Cardiac septum (tissue), 1 donor: Measurements from ENCODE around the gene TXLNB. TPM values are rescaled to one million over a fixed set of nuclear protein-coding genes. Genes with fewer than 3 reads are reported as not detected.

Source experiments
- DNase-seq: peaks from one replicate; pipeline ENCODE4 v3.0.0-alpha.2; 2020; ENCODE audit warnings: low spot score
- intact Hi-C: fragments of 100-400 bp; cut with DNase I; formaldehyde crosslinking; loops from one replicate; pipeline ENCODE4 v1.14.0; 2022
- long read RNA-seq: library from polyadenylated mRNA; unstranded; transcript quantifications from one replicate; pipeline ENCODE4 v2.0.0, GENCODE V29; 2021
- total RNA-seq: library from RNA; stranded (reverse); fragmentation: NEBNext Ultra II Directional; extraction: Animal tissue kit (Norgen Biotek cat#: 25700); gene quantifications from one replicate; pipeline ENCODE4 v1.2.1, GENCODE V29; 2021
- donor health status: DM: no; HTN: no; CAD: no.

The TXLNB gene
- 135 TPM for total RNA-seq
- long read RNA-seq, full-length matches to known transcripts, result 42 of 163 reads
- long read RNA-seq, partial matches to known transcripts, result 115 of 163 reads
- long read RNA-seq, other reads (novel, unspliced or antisense), result 6 of 163 reads

- intact Hi-C loops, result loop anchor here (5.0 kb wide), 2 partner anchors 40 to 45 kb away; no protein-coding TSS in a partner anchor
- DNase-seq, result peak; percentile 84
Measured at GRCh38 chr6:139291813-139292619, at the start of gene TXLNB. Gene TXLNB (minus strand): TSS chr6:139291998. CDS start chr6:139288899, 3,099 bp downstream.

DNA sequence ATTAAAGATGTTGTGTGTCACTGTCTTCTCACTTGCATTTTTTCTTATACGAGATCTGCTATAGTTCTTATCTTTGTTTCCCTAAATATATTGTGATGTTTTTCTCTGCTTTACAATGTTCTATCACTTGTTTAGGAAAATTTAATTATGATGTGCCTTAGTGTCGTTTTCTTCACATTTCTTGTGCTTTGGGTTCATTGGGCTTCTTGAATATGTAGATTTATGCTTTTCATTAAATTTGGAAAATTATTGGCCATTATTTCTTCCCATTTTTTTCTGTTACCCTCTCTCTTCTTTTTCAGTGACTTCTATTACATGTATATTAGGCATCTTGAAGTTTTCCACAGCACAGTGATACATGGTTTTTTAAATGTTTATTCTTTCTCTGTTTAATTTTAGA, 49.3 kb upstream of the TXLNB start:
- DNase-seq, result no peak
- intact Hi-C loops, result no loop called here

GRCh38 chr6:139338795-139339194, 47.0 kb upstream of the TXLNB start:
- intact Hi-C loops, result loop anchor here (5.0 to 10.0 kb wide), 2 partner anchors 46 to 84 kb away; partner anchors contain the start of gene TXLNB
- DNase-seq, result no peak

- peak; percentile 83 for DNase-seq
- intact Hi-C loops, result loop anchor here (5.0 to 10.0 kb wide), 2 partner anchors 46 to 83 kb away; partner anchors contain the start of gene TXLNB
Measured at GRCh38 chr6:139337830-139338229, 46.0 kb upstream of the TXLNB start.

DNA sequence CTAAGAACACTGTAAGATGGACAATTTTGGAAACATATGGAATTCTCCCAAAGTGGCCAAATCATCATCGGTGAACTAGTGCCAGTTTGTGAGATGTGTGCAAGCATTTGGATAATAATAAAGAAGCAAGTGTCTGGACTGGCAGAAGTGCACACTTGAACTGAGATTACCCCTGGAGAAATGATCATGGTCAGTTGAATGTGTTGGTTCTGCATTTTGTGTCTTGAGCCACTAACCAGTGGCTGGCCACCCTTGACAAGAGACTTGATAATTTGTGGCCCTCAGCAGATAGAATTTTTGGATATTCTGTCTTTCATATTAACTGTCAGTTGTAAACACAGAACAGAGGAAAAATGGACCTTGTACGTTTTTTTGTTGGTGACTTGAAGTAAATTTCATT, 45.2 kb upstream of the TXLNB start:
- intact Hi-C loops, result loop anchor here (5.0 to 10.0 kb wide), 2 partner anchors 45 to 82 kb away; partner anchors contain the start of gene TXLNB
- no peak for DNase-seq

- DNase-seq, result no peak
- intact Hi-C loops, result loop anchor here (5.0 to 10.0 kb wide), 2 partner anchors 44 to 82 kb away; partner anchors contain the start of gene TXLNB
Measured at GRCh38 chr6:139336488-139336887, 44.7 kb upstream of the TXLNB start.

DNA sequence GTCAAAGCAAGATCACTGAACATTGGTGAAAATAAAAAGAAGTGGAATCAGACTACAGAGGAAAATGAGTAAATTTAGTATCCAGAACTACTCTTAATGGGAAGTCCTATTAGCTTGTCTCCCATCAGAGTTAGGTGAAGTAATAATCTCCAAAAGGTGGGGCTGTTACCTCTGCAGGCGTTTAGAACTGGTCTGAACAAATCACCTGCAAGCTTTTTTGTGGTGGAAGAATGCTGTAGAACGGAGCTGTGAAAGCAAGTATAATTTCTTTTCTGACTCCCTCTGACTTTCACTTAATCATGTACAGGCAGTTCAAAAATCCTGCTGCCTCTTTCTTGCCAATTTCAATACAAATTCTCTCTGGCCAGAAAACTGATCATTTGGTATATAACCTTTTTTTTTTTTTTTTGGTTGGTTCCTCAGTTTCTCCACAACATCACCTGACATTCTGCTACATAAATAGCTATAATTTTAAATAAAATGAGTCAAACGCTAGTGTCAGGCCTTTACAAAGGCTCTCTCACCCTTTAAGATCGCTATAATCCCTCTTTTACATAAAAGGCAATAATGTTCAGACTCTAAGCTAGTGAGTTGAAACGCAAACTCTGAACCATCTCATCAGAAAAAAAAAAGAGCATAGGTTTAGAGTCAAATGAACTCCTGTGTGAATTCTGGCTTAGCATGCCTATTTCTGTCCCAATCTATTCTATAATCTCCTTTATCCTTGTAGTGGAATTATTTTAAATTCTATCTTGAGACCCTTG, 43.8 kb upstream of the TXLNB start:
- intact Hi-C loops, result loop anchor here (5.0 to 10.0 kb wide), 2 partner anchors 43 to 81 kb away; partner anchors contain the start of gene TXLNB
- DNase-seq, result no peak

DNA sequence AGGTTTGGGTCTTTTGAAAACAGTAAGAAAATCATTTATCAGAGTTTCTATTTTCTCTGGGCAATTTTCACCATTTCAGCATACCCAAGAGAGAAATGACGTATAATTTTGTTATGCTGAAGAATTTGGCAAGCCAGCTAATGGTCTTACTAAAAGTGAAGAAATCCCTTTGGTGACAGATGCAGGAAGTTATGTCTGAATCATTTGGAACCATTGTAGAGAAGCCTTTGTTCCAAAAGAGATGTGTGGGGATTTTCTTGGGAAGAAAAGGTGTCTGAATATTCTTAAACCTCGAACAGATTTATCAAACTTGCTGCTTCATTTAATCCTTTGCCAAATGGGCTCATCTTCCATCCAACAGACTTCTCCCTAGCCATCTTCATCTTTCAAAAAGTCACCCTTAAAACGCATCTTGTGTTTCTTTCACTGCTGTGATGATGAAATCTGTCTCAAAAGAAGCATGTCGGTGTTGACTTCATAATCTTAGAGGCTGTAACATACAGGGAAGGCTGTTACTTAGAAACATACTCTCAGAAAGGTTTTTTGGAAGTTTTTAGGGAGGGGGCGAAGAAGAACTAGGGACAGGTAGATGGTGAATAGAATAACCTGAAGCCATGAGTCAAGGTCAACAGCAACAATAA, 43.1 kb upstream of the TXLNB start:
- no peak for DNase-seq

DNA sequence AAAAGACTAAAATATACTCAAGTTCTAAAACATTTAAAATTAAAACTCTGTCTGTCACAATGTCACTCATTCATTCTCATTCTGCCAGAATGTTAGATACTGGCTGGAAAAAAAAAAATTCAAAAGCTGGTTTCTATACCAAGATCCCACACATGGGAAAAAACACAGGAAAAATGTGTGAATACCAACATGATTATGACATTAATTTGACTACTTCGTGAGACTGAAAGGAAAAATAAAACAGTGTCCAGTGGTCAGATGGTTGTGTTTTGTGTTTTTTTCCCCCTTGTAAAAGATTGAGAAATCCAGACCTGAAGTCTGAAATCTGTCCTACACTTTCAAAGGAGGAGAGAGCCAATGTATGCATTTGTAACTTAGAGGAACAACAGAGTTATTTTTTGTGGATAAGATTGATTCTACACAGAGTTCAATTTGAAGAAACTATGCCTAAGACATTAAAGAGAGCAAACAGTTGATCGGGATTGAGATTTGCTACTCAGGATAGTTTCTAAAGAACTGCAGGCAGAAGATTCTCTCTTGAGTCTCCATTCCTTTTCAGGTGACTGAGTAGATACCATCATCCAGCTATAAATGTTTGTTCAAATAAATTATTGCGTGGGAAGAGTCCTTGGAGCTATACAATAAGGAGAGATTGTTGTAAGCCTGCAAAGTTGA, 39.2 kb upstream of the TXLNB start:
- intact Hi-C loops, result loop anchor here (10.0 kb wide), 1 partner anchor 76 kb away; no protein-coding TSS in a partner anchor

More for the DNA sequence above, 43.1 kb upstream of the TXLNB start:
- intact Hi-C loops, result loop anchor here (5.0 to 10.0 kb wide), 2 partner anchors 43 to 80 kb away; partner anchors contain the start of gene TXLNB

GRCh38 chr6:139330306-139330705, 38.5 kb upstream of the TXLNB start:
- DNase-seq, result no peak
- intact Hi-C loops, result loop anchor here (10.0 kb wide), 1 partner anchor 76 kb away; no protein-coding TSS in a partner anchor

More for the DNA sequence above, 39.2 kb upstream of the TXLNB start:
- no peak for DNase-seq

DNA sequence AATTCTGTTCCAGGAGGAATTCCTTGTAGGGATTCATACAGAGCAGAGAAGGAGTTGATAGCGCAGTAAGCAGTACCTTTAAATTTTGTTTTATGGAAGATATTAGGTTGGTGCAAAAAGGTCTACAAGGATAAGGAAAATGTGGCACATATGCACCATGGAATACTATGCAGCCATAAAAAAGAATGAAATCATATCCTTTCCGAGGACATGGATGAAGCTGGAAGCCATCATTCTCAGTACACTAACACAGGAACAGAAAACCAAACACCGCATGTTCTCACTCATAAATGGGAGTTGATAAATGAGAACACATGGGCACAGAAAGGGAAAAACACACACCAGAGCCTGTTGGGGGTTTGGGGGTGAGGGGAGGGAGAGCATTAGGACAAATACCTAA, 37.4 kb upstream of the TXLNB start:
- intact Hi-C loops, result no loop called here

DNA sequence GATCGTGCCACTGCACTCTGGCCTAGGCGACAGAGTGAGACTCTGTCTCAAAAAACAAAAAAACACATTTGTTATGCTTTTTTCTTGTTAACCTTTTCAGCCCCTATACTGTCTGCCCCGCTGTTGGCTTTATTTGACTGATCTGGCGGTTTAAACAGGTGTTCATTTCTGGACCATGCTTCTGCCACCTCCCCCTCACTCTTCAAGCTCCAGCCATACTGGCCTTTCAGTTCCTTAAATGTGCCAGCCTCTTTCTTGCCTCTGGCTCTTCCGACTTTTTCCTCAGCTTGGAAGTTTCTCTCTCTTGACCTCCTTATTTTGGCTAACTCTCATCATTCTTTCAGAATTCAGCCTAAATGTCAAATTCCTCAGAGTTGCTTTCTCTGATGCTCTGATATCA, 35.2 kb upstream of the TXLNB start:
- no peak for DNase-seq

More for the DNA sequence above, 37.4 kb upstream of the TXLNB start:
- no peak for DNase-seq

DNA sequence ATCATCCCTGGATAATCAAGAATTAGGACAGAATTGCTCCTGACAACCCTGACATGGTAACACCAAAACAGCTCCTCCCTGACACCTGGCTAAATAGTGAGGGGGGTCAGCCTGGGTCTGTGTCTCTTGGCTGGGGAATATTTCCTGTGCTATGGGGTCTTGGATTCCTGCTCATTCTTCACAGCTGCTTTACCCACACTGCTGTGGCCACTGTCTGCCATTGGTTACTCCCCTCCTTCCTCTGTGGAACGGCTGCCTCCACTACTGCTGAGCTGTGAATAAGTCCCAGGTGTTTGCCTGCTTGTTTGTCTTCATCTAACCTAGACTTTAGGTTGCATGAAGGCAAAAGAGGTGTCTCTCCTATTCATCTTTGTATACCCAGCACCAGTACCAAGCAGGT, 33.9 kb upstream of the TXLNB start:
- intact Hi-C loops, result no loop called here
- DNase-seq, result no peak

More for the DNA sequence above, 35.2 kb upstream of the TXLNB start:
- intact Hi-C loops, result no loop called here

- DNase-seq, result no peak
- intact Hi-C loops, result no loop called here
Measured at GRCh38 chr6:139325125-139325524, 33.3 kb upstream of the TXLNB start.

DNA sequence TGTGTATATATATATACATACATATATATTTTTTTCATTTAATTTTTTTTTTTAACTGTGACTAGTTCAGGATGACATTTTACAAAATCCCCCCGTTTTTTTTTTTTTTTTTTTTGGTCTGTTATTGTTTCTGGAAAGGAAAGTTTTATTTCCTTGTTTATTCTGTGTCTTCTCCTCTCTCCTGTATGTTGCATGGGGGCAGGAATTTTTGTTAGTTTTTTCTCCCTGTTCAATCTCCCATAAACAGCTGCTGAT, 32.4 kb upstream of the TXLNB start:
- intact Hi-C loops, result no loop called here
- DNase-seq, result no peak

GRCh38 chr6:139323511-139324300, 31.9 kb upstream of the TXLNB start:
- DNase-seq, result peak; percentile 85
- intact Hi-C loops, result no loop called here

DNA sequence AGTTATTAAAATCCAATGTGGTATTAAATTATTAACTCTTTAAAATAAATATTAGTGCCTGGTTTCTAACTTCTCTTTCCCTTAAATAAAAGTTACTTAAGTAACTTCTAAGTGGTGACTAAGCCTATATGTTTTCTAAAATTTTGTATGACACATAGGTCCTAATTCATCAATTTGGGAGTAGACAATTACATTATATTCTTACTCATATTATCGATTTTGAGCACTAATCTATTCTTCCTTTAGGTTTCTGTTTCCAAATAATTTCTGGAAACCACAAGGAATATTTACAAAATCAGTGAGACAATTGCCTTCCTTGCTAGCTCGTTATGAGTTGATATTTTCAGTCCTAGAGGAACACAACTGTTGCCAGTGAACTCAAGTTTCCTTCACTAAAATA, 28.3 kb upstream of the TXLNB start:
- intact Hi-C loops, result no loop called here
- no peak for DNase-seq

DNA sequence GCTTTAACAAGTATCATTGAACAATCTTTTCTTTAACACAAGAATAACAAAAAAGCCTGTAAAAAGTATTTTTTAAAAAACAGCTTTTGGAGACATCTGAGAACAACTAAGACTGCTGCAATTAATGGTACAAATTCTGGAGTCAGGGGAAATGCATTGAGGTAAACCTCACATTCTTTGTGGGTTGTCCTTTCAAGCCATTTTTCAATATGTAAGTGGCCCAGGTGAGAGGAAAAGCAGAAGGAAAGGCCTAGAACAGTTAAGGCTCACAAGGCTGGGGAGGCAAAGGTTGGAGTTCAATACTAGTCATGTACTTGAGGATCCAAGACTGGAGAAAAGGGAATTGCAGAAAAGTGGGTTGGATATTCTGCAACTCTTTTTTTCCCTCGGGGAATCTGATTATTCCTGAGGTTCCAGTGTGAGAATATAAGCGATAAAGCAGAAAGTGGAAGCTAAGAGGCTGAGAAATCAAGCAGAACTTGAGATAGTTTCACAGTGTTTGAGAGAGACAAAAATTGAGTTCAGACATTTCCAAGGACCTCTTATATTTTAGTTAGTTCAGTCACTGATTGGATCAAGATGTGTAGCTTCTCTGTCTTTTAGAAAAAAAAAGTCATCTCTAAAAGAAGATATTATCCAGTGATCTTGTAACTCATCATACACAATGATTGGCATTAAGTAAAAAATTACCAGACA, 25.0 kb upstream of the TXLNB start:
- intact Hi-C loops, result no loop called here
- DNase-seq, result no peak
